ENCODE data around the gene MRPL39.

- TF ChIP-seq PHF8 (IDR thresholded peaks at IDR 0.05; ENCODE audit: borderline replicate concordance, low read depth): no peak
- TF ChIP-seq HDAC2 (IDR thresholded peaks at IDR 0.05): no peak
- TF ChIP-seq, protein P1, sequence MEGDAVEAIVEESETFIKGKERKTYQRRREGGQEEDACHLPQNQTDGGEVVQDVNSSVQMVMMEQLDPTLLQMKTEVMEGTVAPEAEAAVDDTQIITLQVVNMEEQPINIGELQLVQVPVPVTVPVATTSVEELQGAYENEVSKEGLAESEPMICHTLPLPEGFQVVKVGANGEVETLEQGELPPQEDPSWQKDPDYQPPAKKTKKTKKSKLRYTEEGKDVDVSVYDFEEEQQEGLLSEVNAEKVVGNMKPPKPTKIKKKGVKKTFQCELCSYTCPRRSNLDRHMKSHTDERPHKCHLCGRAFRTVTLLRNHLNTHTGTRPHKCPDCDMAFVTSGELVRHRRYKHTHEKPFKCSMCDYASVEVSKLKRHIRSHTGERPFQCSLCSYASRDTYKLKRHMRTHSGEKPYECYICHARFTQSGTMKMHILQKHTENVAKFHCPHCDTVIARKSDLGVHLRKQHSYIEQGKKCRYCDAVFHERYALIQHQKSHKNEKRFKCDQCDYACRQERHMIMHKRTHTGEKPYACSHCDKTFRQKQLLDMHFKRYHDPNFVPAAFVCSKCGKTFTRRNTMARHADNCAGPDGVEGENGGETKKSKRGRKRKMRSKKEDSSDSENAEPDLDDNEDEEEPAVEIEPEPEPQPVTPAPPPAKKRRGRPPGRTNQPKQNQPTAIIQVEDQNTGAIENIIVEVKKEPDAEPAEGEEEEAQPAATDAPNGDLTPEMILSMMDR (IDR thresholded peaks at IDR 0.05): no peak
- TF ChIP-seq MAFK (IDR thresholded peaks at IDR 0.05; ENCODE audit: partially characterized antibody): no peak
Measured at GRCh38 chr21:25625036-25625435, 17.8 kb upstream of the MRPL39 start.
